ENCODE measurements around the gene GPX4.
"Not testable (repeated sequence)": the region's sequence is repeated elsewhere in the genome, so short reads cannot be mapped to it uniquely, and the experiment has no call there.

The GPX4 gene

DNA sequence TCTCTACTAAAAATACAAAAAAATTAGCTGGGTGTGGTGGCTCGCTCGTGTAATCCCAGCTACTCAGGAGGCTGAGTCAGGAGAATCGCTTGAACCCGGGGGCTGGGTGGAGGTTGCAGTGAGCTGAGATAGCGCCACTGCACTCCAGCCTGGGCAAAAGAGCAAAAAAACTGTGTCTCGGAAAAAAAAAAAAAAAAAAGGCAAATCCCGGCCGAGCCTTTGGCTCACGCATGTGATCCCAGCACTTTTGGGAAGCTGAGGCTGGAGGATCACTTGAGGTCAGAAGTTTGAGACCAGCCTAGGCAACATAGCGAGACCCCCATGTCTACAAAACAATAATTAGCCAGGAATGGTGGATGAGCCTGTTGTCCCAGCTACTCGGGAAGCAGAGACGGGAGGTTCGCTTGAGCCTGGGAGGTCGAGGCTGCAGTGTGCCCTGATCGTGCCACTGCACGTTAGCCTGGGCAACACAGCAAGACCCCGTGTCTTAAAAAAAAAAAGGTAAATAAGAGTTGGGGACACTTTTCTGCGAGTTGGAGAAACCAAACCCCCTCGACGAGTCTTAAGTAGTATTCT lies 574 bp upstream of the GPX4 start:
- no peak for DNase-seq

DNA sequence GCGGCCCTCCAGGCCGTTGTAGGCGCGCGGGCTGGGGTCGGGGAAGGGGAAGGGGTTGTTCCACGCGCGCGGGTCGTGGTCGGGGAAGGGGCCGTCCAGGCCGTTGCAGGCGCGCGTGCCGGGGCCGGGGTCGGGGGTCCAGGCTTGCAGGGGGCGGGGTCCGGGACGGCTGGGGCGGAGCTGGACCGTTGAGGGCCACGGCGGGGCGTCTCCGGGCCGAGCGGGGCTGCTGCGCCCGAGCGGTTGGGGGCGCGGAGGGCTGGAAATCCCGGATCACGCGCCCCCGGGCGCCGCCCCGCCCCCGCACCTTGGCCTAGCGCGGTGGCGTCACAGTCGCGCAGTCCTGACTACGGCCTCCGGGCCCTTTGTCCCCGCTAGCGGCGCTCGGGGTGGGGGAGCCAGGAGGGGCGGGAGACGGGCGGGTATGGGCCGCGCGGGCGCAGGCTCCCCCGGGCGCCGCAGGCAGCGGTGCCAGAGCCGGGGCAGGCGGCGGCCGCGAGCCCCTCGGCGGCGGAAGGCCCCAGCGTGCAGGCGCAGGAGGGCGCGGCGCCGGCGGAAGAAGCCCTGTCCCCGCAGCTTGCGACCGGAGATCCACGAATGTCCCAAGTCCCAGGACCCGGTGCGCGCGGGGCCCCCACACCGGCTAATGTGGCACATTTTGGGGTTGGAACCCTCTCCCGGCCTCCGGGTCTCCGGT lies 665 bp downstream of the GPX4 start:
- DNase-seq: no peak

DNA sequence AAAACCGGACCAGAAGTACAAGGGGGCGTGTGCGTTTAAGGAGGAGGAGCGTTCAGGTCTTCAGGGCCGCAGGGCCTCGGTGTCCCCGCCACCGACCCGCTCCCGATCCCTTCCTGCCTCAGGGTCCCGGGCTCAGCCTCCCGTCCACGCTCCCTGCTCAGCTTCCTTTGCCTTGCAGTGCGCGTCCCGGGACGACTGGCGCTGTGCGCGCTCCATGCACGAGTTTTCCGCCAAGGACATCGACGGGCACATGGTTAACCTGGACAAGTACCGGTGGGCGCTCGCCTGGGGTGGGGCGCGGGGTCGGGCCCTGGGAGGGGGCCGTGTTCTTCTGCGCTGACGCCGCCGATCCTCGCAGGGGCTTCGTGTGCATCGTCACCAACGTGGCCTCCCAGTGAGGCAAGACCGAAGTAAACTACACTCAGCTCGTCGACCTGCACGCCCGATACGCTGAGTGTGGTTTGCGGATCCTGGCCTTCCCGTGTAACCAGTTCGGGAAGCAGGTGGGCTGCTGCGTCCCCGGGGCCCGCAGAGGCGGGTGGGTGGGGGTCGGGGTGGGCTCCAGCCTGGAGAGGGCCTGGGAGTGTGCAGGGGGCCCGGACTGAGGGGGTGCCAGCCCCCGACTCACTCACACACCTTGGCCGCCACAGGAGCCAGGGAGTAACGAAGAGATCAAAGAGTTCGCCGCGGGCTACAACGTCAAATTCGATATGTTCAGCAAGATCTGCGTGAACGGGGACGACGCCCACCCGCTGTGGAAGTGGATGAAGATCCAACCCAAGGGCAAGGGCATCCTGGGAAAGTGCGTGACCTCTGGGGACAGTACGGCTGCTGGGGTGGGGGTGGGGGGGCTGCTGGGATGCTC lies 1.4 kb downstream of the GPX4 start:
- DNase-seq: no peak

DNA sequence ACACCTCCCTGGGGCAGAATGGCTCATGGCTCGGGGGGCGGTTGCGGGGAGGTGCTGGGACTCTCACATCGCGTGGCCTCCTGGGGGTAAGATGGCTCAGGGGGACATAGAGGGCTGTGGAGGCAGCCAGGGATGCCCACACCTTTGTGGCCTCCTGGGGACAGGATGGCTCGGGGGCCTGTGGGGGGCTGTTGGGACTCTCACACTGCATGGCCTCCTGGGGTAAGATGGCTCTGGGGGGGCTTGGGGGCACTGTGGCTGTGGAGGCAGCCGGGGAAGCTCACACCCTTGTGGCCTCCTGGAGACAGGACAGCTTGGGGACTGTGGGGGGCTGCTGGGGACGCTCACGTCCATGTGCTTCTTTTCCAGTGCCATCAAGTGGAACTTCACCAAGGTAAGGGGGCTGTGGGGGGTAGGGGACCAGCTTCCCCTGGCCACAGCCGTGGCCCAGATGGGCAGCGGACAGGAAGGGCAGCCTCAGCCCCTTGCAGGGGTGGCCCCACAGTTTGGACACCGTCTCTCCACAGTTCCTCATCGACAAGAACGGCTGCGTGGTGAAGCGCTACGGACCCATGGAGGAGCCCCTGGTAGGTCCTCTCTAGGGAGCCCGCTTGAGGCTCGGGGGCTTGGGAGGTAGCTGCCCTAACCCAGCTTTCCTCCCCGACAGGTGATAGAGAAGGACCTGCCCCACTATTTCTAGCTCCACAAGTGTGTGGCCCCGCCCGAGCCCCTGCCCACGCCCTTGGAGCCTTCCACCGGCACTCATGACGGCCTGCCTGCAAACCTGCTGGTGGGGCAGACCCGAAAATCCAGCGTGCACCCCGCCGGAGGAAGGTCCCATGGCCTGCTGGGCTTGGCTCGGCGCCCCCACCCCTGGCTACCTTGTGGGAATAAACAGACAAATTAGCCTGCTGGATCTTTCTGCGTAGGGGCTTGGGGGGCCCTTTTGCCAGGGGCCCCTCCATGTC lies 2.4 kb downstream of the GPX4 start:
- no peak for DNase-seq

DNA sequence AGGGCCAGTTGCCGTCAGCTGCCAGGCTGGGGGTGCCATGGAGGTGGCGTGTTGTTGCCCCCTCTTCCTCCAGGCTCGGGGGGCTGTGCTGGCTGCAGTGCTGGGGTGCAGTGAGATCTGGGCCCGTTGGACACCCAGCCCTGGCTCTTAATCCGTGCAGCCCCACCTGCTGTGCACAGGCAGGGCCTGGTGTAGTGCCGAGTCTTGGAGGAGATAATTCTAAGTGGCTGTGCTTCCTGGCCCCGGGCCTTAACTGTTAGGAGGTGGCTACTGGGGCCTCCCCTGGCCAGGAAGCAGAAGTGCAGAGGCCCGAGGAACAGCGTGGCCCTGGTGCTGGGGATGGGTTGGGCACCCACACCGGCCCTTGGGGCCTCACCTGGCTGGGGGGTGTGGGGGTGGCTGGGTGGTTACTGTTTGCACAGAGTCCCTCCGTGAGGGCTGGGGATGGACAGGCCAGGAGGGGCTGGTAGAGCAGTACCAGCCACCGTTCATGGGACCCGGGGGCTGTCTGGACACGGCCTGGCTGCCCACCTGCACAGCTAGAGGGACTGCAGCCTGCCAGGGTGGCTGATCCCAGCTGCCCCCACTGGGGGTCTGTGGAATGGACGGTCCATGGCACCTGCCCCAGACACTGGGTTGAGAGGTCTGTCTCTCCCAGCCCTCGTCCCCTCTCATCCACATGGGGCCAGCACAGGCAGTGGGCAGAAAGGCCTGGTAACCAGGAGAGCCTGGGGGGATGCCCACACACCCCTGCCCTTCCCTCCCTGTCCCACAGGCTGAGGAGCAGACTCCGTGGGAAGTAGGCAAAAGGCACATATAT lies 3.3 kb downstream of the GPX4 start:
- DNase-seq: no peak

DNA sequence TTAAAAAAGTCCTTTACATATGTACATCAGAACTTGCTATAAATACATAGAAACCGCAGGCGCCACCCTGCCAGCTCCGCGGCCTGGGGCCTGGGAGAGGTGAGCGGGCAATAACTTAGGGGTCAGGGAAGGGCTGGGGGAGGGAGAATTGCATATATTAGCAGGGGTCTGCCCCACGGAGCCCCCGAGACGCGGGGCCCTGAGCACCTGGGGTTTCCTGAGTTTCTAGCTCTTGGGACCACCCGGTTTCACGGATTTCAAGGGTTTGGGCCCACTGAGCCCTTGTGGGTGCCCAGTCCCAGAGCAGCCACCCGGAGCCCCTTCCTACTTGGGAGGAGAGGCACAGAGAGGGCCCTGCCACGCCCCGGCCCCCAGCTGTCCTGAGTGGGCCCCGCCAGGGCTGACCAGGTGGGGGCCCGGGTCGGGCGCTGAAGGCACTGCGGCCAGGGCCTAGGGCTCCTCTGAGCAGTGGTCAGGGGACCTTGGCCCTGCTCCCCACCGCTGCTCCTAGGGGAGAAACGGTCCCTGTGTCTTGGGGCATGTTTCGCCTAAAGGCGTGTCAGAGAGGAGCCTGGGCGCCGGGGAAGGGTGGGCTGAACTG lies 4.0 kb downstream of the GPX4 start:
- DNase-seq: no peak

DNA sequence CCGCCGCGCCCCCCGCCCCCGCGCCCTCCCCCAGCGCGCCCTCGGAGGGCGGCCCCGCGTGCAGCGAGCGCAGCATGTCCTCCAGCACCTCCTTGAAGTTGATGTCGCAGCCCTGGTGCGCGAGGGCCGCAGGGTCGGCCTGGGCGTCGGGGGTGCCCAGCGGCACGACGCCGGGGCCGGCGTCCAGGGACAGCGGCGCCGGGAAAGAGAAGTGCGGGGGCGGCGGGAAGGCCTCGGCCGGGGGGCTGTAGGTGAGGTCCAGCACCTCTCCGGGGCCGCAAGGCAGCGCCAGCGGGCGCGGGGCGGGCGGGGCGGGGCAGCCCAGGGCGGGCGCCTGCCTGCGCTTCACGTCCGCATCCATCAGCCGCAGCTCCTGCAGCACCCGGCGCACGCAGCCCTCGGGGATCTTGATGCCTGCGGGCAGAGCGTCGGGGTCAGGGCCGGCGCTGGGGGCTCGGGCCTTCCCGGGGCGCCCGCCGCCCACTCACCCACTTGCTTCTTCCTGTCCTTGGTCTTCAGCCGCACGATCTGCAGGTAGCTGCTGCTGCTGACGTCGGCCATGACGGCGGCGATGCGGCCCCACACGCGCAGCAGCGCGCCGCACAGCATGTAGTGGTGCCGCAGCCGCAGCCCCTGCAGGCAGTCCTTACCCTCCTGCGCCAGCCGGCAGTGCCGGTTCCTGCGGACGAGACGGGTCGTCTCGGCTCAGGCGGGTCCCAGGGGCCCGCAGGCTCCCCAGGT lies 4.7 kb downstream of the GPX4 start:
- DNase-seq: no peak

DNA sequence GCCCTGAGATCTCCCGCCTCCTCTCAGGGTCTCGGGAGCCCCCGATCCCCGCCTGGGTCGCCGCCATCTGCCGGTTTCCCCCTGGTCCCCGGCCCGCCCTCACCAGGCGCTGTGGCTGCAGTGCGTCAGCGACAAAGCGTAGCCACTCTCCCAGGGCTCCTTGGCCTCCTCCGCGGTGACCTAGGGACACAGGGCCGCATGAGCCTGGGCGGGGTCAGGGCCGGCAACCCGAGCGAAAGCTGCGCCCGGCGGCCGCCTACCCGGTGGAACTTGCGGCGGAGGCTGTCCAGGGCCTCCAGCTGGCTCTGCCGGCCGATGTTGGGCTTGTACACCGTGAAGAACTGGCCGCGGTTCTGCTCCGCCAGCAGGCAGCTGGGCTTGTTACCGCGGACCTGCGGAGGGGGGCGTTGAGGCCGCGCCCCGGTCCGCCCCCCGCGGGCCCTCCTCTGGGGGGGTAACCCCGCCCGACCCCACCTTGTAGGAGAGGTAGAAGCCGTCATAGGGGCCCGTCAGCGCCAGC lies 5.3 kb downstream of the GPX4 start:
- no peak for DNase-seq

DNA sequence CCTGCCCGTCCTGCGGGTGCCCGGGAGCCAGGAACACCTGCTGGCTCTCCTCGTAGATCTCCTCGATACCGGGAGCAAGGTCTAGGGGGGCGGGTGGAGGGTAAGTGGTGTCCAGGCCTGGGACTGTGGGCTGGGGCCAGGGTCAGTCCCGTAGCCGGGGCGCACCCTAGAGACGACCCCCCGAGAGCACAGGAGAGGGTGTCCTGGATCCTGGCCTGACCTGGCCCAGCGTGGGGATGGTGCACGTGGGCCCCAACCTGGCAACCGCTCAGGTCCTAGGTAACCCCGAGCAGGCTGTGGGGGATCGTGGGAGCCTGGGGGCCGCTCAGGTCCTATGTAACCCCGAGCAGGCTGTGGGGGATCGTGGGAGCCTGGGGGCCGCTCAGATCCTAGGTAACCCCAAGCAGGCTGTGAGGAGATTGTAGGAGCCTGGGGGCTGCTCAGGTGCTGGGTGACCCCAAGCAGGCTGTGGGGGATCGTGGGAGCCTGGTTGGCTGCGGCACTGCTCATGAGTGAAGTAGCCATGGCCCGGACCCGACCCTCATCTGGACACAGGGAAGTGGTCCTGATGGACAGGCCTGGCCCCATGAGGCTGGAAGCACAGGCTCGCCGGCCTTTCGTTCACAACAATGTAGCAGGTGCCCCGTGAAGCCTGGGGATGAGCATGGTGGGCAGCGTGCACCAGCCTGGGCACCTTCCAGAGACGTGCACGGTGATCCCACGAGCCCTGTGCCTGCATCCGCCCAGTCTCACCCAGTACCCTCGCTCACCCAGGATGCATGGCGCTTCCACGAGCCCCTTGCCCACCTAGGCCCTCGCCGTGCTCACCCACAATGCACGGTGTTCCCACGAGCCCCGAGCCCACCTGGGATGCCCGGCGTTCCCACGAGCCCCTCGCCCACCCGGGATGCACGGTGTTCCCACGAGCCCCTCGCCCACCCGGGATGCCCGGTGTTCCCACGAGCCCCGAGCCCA lies 6.2 kb downstream of the GPX4 start:
- no peak for DNase-seq

DNA sequence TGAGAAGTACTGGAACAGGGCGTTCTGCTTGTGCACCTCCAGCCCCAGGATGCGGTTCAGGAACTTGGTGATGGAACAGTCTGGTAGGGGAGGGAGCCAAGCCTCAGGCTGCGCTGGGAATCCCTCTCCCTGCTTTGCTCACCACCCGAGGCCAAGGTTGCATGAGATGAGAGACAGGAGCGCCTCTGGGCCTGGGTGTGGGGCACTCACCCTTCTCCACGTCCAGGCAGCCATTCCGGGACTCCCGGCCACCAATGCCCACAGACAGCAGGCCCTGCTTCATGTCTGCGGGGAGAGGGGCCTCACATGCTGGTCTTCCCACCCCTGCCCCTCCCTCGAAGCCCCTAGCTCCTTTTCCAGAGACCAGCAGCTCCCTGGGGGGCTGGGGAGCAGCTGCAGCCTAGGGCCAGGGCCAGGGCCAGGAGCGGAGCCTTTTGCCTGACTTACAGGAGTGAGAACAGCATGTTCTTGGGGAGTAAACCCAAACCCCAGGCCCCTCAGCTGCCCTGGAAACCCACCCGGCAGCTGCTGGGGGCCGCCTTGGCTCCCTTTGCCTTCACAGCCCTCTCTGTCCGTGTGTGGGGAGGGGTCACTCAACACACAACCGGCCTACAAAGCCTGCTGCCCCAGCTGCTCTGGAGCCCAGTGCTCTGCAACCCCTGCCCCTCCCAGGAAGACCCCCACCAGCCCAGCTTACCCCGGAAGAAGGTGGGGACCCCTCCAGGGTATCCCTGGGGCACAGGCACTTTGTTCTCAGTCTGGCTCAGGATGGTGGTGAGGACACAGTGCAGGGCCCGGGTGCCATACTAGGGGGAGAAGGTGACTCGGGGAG lies 7.2 kb downstream of the GPX4 start:
- no peak for DNase-seq

DNA sequence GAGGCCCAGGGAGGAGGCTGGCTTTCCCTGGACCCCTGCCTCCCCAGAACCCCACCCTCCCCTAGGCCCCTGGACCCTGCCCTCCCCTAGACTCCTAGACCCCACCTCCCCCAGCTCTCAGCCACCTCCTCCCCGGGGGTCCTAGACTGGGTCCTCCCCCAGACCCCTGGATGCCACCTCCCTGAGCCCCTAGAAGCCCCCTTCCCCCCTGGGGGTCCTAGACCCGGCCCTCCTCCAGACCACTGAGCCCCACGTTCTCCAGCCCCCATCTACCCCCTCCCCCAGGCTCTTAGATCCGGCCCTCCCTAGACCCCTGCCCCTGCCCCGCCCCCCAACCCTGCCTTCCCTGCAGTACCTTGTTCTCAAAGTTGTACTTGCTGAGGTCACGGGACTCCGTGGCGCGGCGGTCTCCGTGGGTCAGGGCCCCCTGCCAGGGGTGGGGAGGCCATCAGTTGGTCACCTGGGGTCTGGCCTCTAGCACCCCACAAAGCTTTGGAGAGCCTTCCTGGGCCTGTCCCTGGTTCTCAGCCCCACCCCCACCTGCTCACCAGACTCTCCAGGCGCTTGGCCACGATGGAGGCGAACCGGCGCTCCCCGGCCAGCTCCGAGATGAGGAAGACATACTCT lies 8.0 kb downstream of the GPX4 start:
- no peak for DNase-seq

DNA sequence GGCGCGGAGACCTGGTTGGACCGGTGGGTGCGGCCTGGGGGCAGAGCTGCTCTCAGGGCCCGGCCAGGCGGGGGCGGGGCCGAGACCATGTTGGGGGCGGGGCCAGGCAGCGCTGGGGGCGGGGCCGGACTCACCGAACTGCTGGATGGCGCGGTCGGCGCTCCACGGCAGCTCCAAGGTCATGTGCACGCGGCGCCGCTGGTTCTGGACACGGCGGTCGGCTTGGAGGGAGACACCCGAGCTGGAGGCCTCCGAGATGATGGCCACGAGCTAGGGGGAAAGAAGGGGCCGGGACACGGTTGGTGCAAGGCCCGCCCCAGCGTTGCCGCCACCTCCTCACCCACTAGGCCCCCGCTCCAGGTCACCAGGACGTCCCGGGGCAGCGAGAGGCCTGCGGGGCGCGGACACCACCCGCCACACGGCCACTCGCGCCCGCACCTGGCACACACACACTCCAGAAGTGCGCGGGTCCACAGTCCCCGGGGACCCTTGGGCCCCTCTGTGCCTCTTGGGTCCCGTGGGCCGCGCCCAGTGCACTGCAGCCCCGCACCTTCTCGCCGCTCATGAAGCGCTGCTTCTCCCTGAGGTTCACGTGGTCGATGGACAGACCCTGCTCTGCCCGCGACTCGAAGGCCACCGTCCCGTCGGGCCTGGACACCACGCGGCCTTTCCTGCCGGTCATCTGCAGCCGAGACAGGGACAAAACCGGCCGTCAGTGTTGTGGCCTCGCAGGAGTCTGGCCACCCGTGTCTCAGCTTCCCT lies 8.7 kb downstream of the GPX4 start:
- no peak for DNase-seq

DNA sequence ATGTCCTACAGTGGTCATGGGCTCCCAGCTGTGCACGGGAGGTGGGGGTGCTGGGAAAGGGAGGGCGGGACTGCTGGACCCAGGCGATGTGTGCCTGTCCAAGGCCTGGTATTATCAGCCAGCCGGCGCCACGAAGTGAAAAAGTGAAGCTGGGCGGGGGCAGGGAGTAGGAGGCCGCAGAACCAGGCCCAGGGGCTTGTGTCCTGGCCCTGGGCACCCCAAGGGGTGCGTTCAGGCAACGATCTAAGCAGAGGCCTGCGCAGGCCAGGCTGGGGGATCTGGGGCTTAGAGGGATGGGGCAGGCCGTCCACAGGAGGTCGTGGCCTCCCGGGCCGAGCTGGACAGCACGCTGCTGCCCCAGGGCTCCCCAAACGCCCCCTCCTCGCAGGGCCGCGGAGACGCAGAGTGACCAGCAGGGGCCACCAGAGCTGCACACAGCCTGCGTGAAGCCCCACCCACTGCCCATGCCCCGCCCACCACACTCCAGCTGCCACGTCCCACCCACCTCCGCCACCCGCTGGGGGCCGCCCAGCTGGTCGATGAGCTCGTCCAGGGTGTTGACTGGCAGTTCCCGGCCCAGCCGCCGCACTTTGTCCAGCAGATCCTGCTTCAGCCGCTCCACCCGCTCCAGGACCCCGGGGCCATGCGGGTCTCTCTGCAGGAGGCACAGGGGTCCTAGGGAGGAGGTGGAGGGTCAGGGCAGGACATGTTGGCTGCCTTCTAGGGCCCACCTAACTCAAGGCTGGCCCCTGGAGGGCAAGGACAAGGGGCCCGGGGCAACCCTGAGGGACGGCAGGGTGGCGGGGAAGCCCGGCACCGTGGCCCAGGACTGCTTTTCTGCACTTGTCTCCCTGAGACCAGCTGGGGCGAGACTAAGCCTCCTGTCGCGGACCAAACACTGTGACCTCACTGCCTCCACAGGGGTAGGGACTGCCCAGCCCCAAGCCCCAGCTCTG lies 9.5 kb downstream of the GPX4 start:
- DNase-seq: peak; percentile 46

DNA sequence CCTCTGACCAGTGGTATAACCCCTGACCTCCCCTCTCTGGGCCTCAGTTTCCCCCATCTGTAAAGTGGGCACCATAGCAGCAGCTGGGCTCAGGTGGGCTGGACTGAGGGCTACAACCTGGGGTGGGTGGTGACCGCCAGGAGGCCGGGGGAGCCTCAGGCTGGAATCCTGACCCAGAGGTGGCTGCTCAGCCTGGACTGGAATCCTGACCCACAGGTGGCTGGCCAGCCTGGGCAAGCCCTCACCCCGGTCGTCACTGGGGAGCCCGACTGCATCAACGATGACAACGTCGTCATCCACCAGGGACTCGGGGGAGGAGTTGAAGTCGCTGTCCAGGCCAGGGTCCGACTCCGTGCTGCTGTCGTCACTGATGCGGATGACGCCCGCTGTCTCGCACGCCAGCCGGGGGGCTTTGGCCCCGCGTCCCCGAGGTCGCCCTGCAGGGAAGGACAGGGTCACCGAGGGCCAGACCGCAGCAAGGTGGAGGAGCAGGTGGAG lies 10.2 kb downstream of the GPX4 start:
- DNase-seq: no peak

DNA sequence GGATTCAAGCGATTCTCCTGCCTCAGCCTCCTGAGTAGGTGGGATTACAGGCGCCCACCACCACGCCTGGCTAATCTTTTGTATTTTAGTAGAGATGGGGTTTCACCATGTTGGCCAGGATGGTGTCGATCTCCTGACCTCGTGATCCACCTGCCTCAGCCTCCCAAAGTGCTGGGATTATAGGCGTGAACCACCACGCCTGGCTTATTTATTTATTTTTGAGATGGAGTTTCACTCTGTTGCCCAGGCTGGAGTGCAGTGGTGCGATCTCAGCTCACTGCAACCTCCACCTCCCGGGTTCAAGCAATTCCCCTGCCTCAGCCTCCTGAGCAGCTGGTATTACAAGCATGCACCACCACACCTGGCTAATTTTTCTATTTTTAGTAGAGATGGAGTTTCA lies 10.9 kb downstream of the GPX4 start:
- DNase-seq: not testable (repeated sequence)
